GM10248 (cell line): ENCODE measurements around the gene MSI2.

Source experiments
- CTCF ChIA-PET: fragments of 300-600 bp; sonication (Branson Sonifier 250); formaldehyde crosslinking; extraction: SDS; loops from one replicate; lab custom pipeline; 2021; ENCODE audit warnings: antibody characterized with exemption; lab: Yijun Ruan, JAX
- POLR2A ChIA-PET: fragments of 350-650 bp; sonication (Branson Sonifier 250); formaldehyde crosslinking; extraction: SDS; loops from one replicate; lab custom pipeline; 2020; ENCODE audit warnings: antibody characterized with exemption; lab: Yijun Ruan, JAX
- DNase-seq: peaks from one replicate; pipeline ENCODE4 v3.0.0; 2012; ENCODE audit errors: extremely low spot score
- TF ChIP-seq, protein P1 (sequence below): IDR thresholded peaks from 2 replicates; pipeline ENCODE4 v1.5.1; 2012; ENCODE audit warnings: mild to moderate bottlenecking, low read depth; ENCODE audit errors: extremely low read depth, missing control alignments, control extremely low read depth

MSI2 gene

GRCh38 chr17:57302690-57303465, 46.6 kb downstream of the MSI2 start:
- DNase-seq: no peak
- TF ChIP-seq, protein P1, sequence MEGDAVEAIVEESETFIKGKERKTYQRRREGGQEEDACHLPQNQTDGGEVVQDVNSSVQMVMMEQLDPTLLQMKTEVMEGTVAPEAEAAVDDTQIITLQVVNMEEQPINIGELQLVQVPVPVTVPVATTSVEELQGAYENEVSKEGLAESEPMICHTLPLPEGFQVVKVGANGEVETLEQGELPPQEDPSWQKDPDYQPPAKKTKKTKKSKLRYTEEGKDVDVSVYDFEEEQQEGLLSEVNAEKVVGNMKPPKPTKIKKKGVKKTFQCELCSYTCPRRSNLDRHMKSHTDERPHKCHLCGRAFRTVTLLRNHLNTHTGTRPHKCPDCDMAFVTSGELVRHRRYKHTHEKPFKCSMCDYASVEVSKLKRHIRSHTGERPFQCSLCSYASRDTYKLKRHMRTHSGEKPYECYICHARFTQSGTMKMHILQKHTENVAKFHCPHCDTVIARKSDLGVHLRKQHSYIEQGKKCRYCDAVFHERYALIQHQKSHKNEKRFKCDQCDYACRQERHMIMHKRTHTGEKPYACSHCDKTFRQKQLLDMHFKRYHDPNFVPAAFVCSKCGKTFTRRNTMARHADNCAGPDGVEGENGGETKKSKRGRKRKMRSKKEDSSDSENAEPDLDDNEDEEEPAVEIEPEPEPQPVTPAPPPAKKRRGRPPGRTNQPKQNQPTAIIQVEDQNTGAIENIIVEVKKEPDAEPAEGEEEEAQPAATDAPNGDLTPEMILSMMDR: no peak
- ChIA-PET CTCF (no interaction called here), POLR2A (no interaction called here)

- ChIA-PET POLR2A (no interaction called here), CTCF (interaction anchor here (1.0 to 2.5 kb wide), 5 partner anchors 14 to 62 kb away, joined by 3 to 10 read pairs (median 5); no protein-coding TSS in a partner anchor)
- DNase-seq: no peak
- TF ChIP-seq, protein P1: no peak
Measured at GRCh38 chr17:57305144-57305728, 48.9 kb downstream of the MSI2 start.

- TF ChIP-seq, protein P1: no peak
- ChIA-PET CTCF (interaction anchor here (1.0 to 2.5 kb wide), 6 partner anchors 11 to 63 kb away, joined by 3 to 10 read pairs (median 4); no protein-coding TSS in a partner anchor), POLR2A (no interaction called here)
- no peak for DNase-seq
Measured at GRCh38 chr17:57305908-57306504, 49.7 kb downstream of the MSI2 start.

- POLR2A ChIA-PET: no interaction called here
Measured at GRCh38 chr17:57308543-57309186, 52.3 kb downstream of the MSI2 start.

GRCh38 chr17:57309479-57309878, 53.2 kb downstream of the MSI2 start:
- DNase-seq: no peak
- ChIA-PET POLR2A (interaction anchor here (0.6 kb wide), 1 partner anchor 774 kb away, joined by 3 read pairs; the partner anchor contains the start of gene DYNLL2), CTCF (interaction anchor here (1.2 to 1.4 kb wide), 2 partner anchors 25 to 39 kb away, joined by 4 read pairs; no protein-coding TSS in a partner anchor)
- TF ChIP-seq, protein P1: no peak

More at GRCh38 chr17:57308543-57309186, 52.3 kb downstream of the MSI2 start:
- no peak for DNase-seq
- TF ChIP-seq, protein P1: no peak
- CTCF ChIA-PET: interaction anchor here (1.1 to 1.4 kb wide), 3 partner anchors 26 to 51 kb away, joined by 3 to 4 read pairs (median 4); no protein-coding TSS in a partner anchor
